GM18868 (cell line): ENCODE results near the gene ESRRG.

Experiments
- ATAC-seq: cut with Tn5 transposase; IDR thresholded peaks from one replicate; pipeline ENCODE4 v1.9.1; 2021; ENCODE audit warnings: mild to moderate bottlenecking, moderate library complexity; ENCODE audit not compliant: unreplicated experiment

The ESRRG gene

GRCh38 chr1:216523449-216524190, 199.6 kb downstream of the ESRRG start:
- ATAC-seq: no peak

GRCh38 chr1:216523043-216523442, 200.2 kb downstream of the ESRRG start:
- no peak for ATAC-seq

- no peak for ATAC-seq
These were observed 201.8 kb downstream of the ESRRG start for GRCh38 chr1:216521477-216521876.

- ATAC-seq: no peak
These were observed 204.2 kb downstream of the ESRRG start for GRCh38 chr1:216518844-216519627.

- ATAC-seq: no peak
These were observed 220.6 kb downstream of the ESRRG start for GRCh38 chr1:216502528-216503162.

- ATAC-seq: no peak
These were observed 222.8 kb downstream of the ESRRG start for GRCh38 chr1:216500273-216500967.

GRCh38 chr1:216499581-216500272, 223.5 kb downstream of the ESRRG start:
- no peak for ATAC-seq

- no peak for ATAC-seq
These were observed 225.0 kb downstream of the ESRRG start for GRCh38 chr1:216498277-216498676.

GRCh38 chr1:216485042-216485441, 238.2 kb downstream of the ESRRG start:
- ATAC-seq: no peak

GRCh38 chr1:216483672-216484401, 239.4 kb downstream of the ESRRG start:
- ATAC-seq: no peak

GRCh38 chr1:216482620-216483019, 240.6 kb downstream of the ESRRG start:
- ATAC-seq: no peak

- no peak for ATAC-seq
These were observed 245.0 kb downstream of the ESRRG start for GRCh38 chr1:216478238-216478637.

- no peak for ATAC-seq
These were observed 246.9 kb downstream of the ESRRG start for GRCh38 chr1:216476341-216476740.

GRCh38 chr1:216475659-216476276, 247.5 kb downstream of the ESRRG start:
- ATAC-seq: no peak

- ATAC-seq: no peak
These were observed 256.9 kb downstream of the ESRRG start for GRCh38 chr1:216466162-216466801.

GRCh38 chr1:216464489-216464888, 258.7 kb downstream of the ESRRG start:
- no peak for ATAC-seq

GRCh38 chr1:216462066-216462775, 261.0 kb downstream of the ESRRG start:
- no peak for ATAC-seq

GRCh38 chr1:216461466-216461865, 261.8 kb downstream of the ESRRG start:
- ATAC-seq: no peak
